HCT116 (cell line): ENCODE data around the gene ABHD10. TPM values are rescaled to one million over a fixed set of nuclear protein-coding genes. Genes with fewer than 3 reads are reported as not detected.

Experiments
- ATAC-seq: fragments of 200-7000 bp; cut with Tn5 transposase; 2 replicates; pipeline ENCODE4 v1.9.1; 2020; ENCODE audit warnings: mild to moderate bottlenecking, moderate library complexity
- BruUV-seq: library from RNA; stranded (reverse); fragments of 400-500 nt; replicated peaks from 2 replicates; lab custom pipeline; 2021; lab: Mats Ljungman, UMichigan
- CTCF ChIA-PET: fragments of 300-600 bp; sonication (Branson Sonifier 250); formaldehyde crosslinking; loops from one replicate; lab custom pipeline; 2021; ENCODE audit warnings: antibody characterized with exemption; lab: Charles Lee
- POLR2A ChIA-PET: fragments of 300-600, 350-600 bp; sonication (Branson Sonifier 250); formaldehyde crosslinking; loops from one replicate; lab custom pipeline; 2021; ENCODE audit warnings: antibody characterized with exemption; lab: Charles Lee
- RAD21 ChIA-PET, 2 experiments: fragments of 300-600 bp; sonication (Branson Sonifier 250); formaldehyde crosslinking; loops; one replicate each; lab custom pipeline; 2023; ENCODE audit warnings: low total read pairs in 2 of 2; ENCODE audit not compliant: uncharacterized antibody in 2 of 2, unreplicated experiment in 2 of 2, low non-redundant PET in 1 of 2; lab: Charles Lee
- DNase-seq: peaks from one replicate; pipeline ENCODE4 v3.0.0-alpha.2; 2010; ENCODE audit warnings: low read depth, low spot score
- H2AFZ ChIP-seq: fragments of 200-600 bp; shearing (Covaris generic), sonication (generic); 2 replicates; pipeline ENCODE4 v1.6.1; 2017; ENCODE audit warnings: low read depth, mixed run types, mixed read lengths, antibody characterized with exemption, low read length; ENCODE audit not compliant: poor library complexity, severe bottlenecking
- H3K27ac ChIP-seq: 2 replicates; pipeline ENCODE4 v1.5.1; 2012; ENCODE audit warnings: low read depth, low read length
- H3K27me3 ChIP-seq: fragments of 200-600 bp; sonication (generic); 2 replicates; pipeline ENCODE4 v1.6.1; 2016; ENCODE audit warnings: mixed run types, low read length, mixed read lengths; ENCODE audit not compliant: insufficient read depth
- H3K36me3 ChIP-seq, 2 experiments: fragments of 200-500 bp in 1 of 2; fragments of 200-600 bp in 1 of 2; sonication (Bioruptor generic) in 1 of 2; sonication (generic) in 1 of 2; 2 replicates each; pipeline versions ENCODE4 v1.5.1 to v1.6.1; 2014 to 2016; ENCODE audit warnings: low read length in 2 of 2, inconsistent platforms in 1 of 2, mixed read lengths in 1 of 2, mixed run types in 1 of 2; ENCODE audit not compliant: insufficient read depth in 2 of 2, control insufficient read depth in 1 of 2
- H3K4me1 ChIP-seq, 2 experiments: fragments of 200-600 bp in 1 of 2; sonication (generic) in 1 of 2; 2 replicates each; pipeline versions ENCODE4 v1.5.1 to v1.6.1; 2012 to 2017; ENCODE audit warnings: low read length in 2 of 2, inconsistent platforms in 1 of 2, mild to moderate bottlenecking in 1 of 2, mixed read lengths in 1 of 2, mixed run types in 1 of 2, moderate library complexity in 1 of 2; ENCODE audit not compliant: insufficient read depth in 2 of 2, control insufficient read depth in 1 of 2
- H3K4me2 ChIP-seq: fragments of 200-600 bp; sonication (generic); 2 replicates; pipeline ENCODE4 v1.6.1; 2017; ENCODE audit warnings: mixed run types, low read length, mixed read lengths
- H3K4me3 ChIP-seq, 2 experiments: fragments of 200-600 bp in 1 of 2; sonication (generic) in 1 of 2; replicated peaks in 1 of 2; 2 replicates each; pipeline ENCODE4 v1.5.1; 2011 to 2016; ENCODE audit warnings: low read length in 2 of 2, control low read depth in 1 of 2, low read depth in 1 of 2, mild to moderate bottlenecking in 1 of 2, mixed read lengths in 1 of 2, mixed run types in 1 of 2
- H3K79me2 ChIP-seq: fragments of 200-600 bp; sonication (generic); 2 replicates; pipeline ENCODE4 v1.6.1; 2017; ENCODE audit warnings: mild to moderate bottlenecking, mixed run types, low read length, moderate library complexity, mixed read lengths; ENCODE audit not compliant: insufficient read depth
- H3K9ac ChIP-seq: fragments of 200-600 bp; sonication (generic); 2 replicates; pipeline ENCODE4 v1.6.1; 2016; ENCODE audit warnings: low read length, mixed read lengths
- H3K9me2 ChIP-seq: fragments of 200-600 bp; sonication (generic), shearing (Covaris generic); 2 replicates; pipeline ENCODE4 v1.6.1; 2017; ENCODE audit warnings: mixed run types, mild to moderate bottlenecking, moderate library complexity; ENCODE audit not compliant: insufficient read depth
- H3K9me3 ChIP-seq, 2 experiments: fragments of 200-500 bp in 1 of 2; fragments of 200-600 bp in 1 of 2; sonication (Bioruptor generic) in 1 of 2; sonication (generic) in 1 of 2; 2 replicates each; pipeline ENCODE4 v1.6.1; 2014 to 2017; ENCODE audit warnings: low read length in 2 of 2, mixed read lengths in 2 of 2, inconsistent platforms in 1 of 2, low read depth in 1 of 2, mild to moderate bottlenecking in 1 of 2, mixed run types in 1 of 2, moderate library complexity in 1 of 2; ENCODE audit not compliant: control insufficient read depth in 1 of 2, insufficient read depth in 1 of 2
- H4K20me1 ChIP-seq: fragments of 200-600 bp; sonication (generic), shearing (Covaris generic); 2 replicates; pipeline ENCODE4 v1.6.1; 2017; ENCODE audit warnings: mixed run types, mild to moderate bottlenecking, moderate library complexity; ENCODE audit not compliant: insufficient read depth
- CBX3 ChIP-seq: IDR thresholded peaks from 2 replicates; pipeline ENCODE4 v1.6.1; 2012; ENCODE audit warnings: low read depth
- EGR1 ChIP-seq: IDR thresholded peaks from 2 replicates; pipeline ENCODE4 v1.6.1; 2012; ENCODE audit warnings: low read depth
- ELF1 ChIP-seq: IDR thresholded peaks from 2 replicates; pipeline ENCODE4 v1.6.1; 2012; ENCODE audit warnings: low read depth, borderline replicate concordance
- JUND ChIP-seq: IDR thresholded peaks from 2 replicates; pipeline ENCODE4 v1.6.1; 2012
- POLR2A ChIP-seq: IDR thresholded peaks from 2 replicates; pipeline ENCODE4 v1.7.0; 2011; ENCODE audit warnings: borderline replicate concordance; ENCODE audit not compliant: insufficient read depth, insufficient read length; ENCODE audit errors: extremely low read depth
- POLR2AphosphoS5 ChIP-seq: IDR thresholded peaks from 2 replicates; pipeline ENCODE4 v1.6.1; 2011; ENCODE audit warnings: mild to moderate bottlenecking, low read depth, low read length, moderate library complexity
- SIN3A ChIP-seq: IDR thresholded peaks from 2 replicates; pipeline ENCODE4 v1.6.1; 2012; ENCODE audit warnings: low read depth
- ZNF274 ChIP-seq: fragments of 200-500 bp; sonication (Bioruptor generic); IDR thresholded peaks from 2 replicates; pipeline ENCODE4 v1.6.1; 2014; ENCODE audit warnings: mild to moderate bottlenecking, low read depth, low read length, inconsistent platforms
- intact Hi-C: fragments of 100-400 bp; cut with micrococcal nuclease; formaldehyde crosslinking; loops from 2 replicates; pipeline ENCODE4 v1.10.0; 2022
- total RNA-seq: library from RNA; stranded (reverse); gene quantifications from one replicate; pipeline ENCODE4 v1.2.1, GENCODE V29; 2021; ENCODE audit not compliant: unreplicated experiment
- TF ChIP-seq, protein P1 (sequence below): IDR thresholded peaks from 2 replicates; pipeline ENCODE4 v1.6.1; 2011; ENCODE audit warnings: mild to moderate bottlenecking, low read length, moderate library complexity; ENCODE audit not compliant: insufficient replicate concordance; ENCODE audit errors: extremely low read depth
- TF ChIP-seq, protein P2 (sequence below): IDR thresholded peaks from 2 replicates; pipeline ENCODE4 v1.6.1; 2012

Gene ABHD10
- total RNA-seq, 1 experiment from 2014 or later = 295 TPM

DNA sequence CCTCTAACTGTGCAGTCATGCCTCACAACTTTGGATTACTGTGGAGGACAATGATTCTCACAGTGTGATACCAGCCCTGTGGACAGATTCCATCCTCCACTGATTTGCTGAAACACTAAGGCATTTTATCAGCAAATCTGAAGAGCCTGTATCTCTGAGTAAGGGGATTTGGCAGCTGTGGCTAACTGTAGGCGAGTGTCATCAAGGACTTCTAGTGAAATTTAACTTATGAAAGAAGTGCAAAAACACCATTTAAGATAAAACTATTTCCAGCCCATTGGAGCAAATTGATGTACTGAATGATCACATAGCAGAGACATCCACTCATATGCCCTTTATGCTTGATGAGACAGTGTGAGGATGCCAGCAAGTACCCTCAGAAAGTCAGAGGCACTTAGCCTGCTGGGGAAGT, 41.9 kb downstream of the ABHD10 start:
- no TSS peak for BruUV-seq
- POLR2A ChIA-PET = no interaction called here
- no peak for DNase-seq
- no peaks in the 10 kb centered on the region for H3K9me3 ChIP-seq
- intact Hi-C loops = no loop called here
- no peaks in the 10 kb centered on the region for H3K27me3 ChIP-seq
- no peak overlapping the region for H3K4me3 ChIP-seq
- no peak overlapping the region for H3K27ac ChIP-seq
- no peak overlapping the region for H3K4me2 ChIP-seq
- H3K36me3 ChIP-seq = no peaks in the 10 kb centered on the region; a peak in 1 of 4 replicates
- no peak overlapping the region for H3K9ac ChIP-seq
- CTCF ChIA-PET = no interaction called here
- TF ChIP-seq POLR2A (no peak), ELF1 (no peak), ZNF274 (no peak), POLR2AphosphoS5 (no peak), CBX3 (no peak), JUND (no peak), SIN3A (no peak), EGR1 (no peak)
- TF ChIP-seq, protein P1, sequence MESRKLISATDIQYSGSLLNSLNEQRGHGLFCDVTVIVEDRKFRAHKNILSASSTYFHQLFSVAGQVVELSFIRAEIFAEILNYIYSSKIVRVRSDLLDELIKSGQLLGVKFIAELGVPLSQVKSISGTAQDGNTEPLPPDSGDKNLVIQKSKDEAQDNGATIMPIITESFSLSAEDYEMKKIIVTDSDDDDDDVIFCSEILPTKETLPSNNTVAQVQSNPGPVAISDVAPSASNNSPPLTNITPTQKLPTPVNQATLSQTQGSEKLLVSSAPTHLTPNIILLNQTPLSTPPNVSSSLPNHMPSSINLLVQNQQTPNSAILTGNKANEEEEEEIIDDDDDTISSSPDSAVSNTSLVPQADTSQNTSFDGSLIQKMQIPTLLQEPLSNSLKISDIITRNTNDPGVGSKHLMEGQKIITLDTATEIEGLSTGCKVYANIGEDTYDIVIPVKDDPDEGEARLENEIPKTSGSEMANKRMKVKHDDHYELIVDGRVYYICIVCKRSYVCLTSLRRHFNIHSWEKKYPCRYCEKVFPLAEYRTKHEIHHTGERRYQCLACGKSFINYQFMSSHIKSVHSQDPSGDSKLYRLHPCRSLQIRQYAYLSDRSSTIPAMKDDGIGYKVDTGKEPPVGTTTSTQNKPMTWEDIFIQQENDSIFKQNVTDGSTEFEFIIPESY = no peak
- TF ChIP-seq, protein P2, sequence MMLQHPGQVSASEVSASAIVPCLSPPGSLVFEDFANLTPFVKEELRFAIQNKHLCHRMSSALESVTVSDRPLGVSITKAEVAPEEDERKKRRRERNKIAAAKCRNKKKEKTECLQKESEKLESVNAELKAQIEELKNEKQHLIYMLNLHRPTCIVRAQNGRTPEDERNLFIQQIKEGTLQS = no peak
- RAD21 ChIA-PET = no interaction called here
- no peaks in the 10 kb centered on the region for H3K4me1 ChIP-seq
- no peak overlapping the region for H2AFZ ChIP-seq
- no peak for ATAC-seq
- no peaks in the 10 kb centered on the region for H3K9me2 ChIP-seq
- no peaks in the 10 kb centered on the region for H4K20me1 ChIP-seq
- H3K79me2 ChIP-seq = no peaks in the 10 kb centered on the region
